Gastrocnemius medialis (tissue), 4 donors: Measurements from ENCODE around the gene POLR3H. TPM values are rescaled to one million over a fixed set of nuclear protein-coding genes. Genes with fewer than 3 reads are reported as not detected.
A peak's percentile ranks its signal among the peaks of the same experiment; 100 is the strongest.

ENCODE experiments used
- ATAC-seq, 2 donors: fragments of 150-250 bp; one replicate each; pipeline ENCODE4 v1.9.1; 2016
- DNase-seq, 2 donors: peaks; one replicate each; pipeline ENCODE4 v3.0.0-alpha.2; 2019
- H3K27ac ChIP-seq, 4 donors: fragments of 200-600 bp; sonication (generic); 1 replicate in 1 of 4; 2 replicates in 3 of 4; pipeline ENCODE4 v1.5.1; 2016 to 2018; ENCODE audit warnings: mild to moderate bottlenecking in 2 of 4, moderate library complexity in 1 of 4
- H3K27me3 ChIP-seq, 3 donors: fragments of 200-600 bp; sonication (generic) in 2 of 3; 1 replicate in 1 of 3; 2 replicates in 2 of 3; pipeline versions ENCODE4 v1.5.1 to v1.6.0; 2016 to 2019; ENCODE audit warnings: mild to moderate bottlenecking in 1 of 3, moderate library complexity in 1 of 3
- H3K36me3 ChIP-seq, 2 donors: fragments of 200-600 bp; sonication (generic) in 1 of 2; one replicate each; pipeline ENCODE4 v1.5.1; 2017 to 2018
- H3K4me1 ChIP-seq, 2 donors: fragments of 200-600 bp; sonication (generic) in 1 of 2; one replicate each; pipeline ENCODE4 v1.5.1; 2016 to 2017; ENCODE audit warnings: mild to moderate bottlenecking in 2 of 2
- H3K4me3 ChIP-seq, 4 donors: fragments of 200-600 bp; sonication (generic) in 3 of 4; 1 replicate in 1 of 4; 2 replicates in 3 of 4; pipeline ENCODE4 v1.5.1; 2016 to 2019; ENCODE audit warnings: mild to moderate bottlenecking in 2 of 4
- H3K9me3 ChIP-seq, 3 donors: fragments of 200-600 bp; sonication (generic) in 2 of 3; 1 replicate in 1 of 3; 2 replicates in 2 of 3; pipeline ENCODE4 v1.5.1; 2016 to 2019
- POLR2A ChIP-seq, 2 donors: fragments of 450-650 bp; IDR thresholded peaks; one replicate each; pipeline ENCODE4 v1.6.1; 2017; ENCODE audit warnings: antibody characterized with exemption in 2 of 2, mild to moderate bottlenecking in 2 of 2, moderate library complexity in 2 of 2
- in situ Hi-C, 4 donors: fragments of 200-750 bp; cut with MboI; loops; one replicate each; pipeline versions ENCODE4 v1.15.0 to v1.8.0; 2017; ENCODE audit warnings: low sequenced_read_pairs in 4 of 4
- intact Hi-C: fragments of 100-400 bp; cut with DNase I; formaldehyde crosslinking; loops from one replicate; pipeline ENCODE4 v1.15.1; 2023; ENCODE audit warnings: low total_unique reads
- total RNA-seq, 4 donors: library from RNA; depleted of rRNA; stranded (reverse); fragments of >200 nt; gene quantifications; one replicate each; pipeline versions ENCODE4 v1.1.0 to v1.2.3, GENCODE V29; 2016
- TF ChIP-seq, protein P1 (sequence below), 5 experiments: fragments of 450-650 bp in 3 of 5; fragments of 200-600 bp in 2 of 5; sonication (generic) in 2 of 5; IDR thresholded peaks in 4 of 5; conservative IDR thresholded peaks in 1 of 5; 1 replicate in 4 of 5; 2 replicates in 1 of 5; pipeline ENCODE4 v1.5.1; 2016 to 2019; ENCODE audit warnings: antibody characterized with exemption in 5 of 5, mild to moderate bottlenecking in 3 of 5, moderate library complexity in 3 of 5

POLR3H gene
- total RNA-seq, 4 donors from 2014 or later = 5.7 to 11.0 (median 6.9) TPM

DNA sequence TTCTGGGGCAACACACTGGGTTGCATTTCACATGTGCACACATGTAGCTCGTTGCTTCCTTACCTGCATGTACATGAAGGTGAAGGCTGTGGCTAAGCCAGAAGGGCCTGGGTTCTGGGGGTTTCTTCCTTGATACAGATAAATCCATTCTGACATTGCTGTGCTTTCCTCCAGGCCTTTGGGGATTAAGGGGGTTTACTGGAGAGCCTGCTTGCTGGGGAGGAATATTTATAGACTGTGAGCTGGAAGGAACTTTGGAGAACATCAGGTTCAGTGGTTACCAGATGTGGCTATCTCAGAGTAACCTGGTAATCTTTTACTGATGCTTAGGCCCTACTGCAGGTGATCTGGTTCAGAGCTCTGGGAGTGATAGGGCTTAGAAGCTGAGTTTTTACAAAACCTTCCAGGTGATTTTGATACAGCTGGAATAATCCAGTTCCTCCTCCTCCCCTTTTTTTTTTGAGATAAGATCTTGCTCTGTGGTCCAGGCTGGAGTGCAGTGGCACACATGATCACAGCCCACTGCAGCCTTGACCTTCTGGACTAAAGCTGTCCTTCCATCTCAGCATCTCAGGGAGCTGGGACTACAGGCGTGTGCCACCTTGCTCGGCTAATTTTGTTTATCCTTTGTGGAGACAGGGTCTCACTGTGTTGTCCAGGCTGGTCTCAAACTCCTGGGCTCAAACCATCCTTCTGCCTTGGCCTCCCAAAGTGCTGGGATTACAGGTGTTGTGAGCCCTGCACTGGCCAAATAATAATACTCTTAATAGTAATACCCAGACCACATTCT is 55.5 kb downstream of the POLR3H start:
- peaks cover 84 to 89% of the 10 kb centered on the region in 2 donors for H3K4me1 ChIP-seq

DNA sequence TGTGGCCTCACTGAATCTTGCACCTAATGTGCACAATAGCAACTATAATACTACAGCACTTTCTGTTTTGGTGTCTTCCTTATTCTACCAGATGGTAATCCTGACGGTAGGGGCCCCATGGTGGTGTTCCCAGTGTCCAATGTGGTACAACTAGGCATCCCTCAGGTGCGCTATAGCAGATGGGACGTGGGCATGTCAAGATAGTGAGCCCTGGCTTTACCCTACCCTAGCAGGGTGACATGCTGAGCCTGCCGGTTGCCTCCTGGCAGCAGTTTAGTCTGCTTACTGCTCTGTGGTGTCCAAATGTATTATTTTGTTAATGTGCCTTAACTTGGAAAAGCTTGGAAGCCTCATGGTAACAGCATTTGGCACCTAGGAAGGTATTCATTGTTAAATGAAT is 56.2 kb downstream of the POLR3H start:
- intact Hi-C loops = no loop called here
- no peaks in the 10 kb centered on the region for H3K36me3 ChIP-seq
- H3K27ac ChIP-seq = peak overlapping the region; percentile 96 to 98 (median 96)
- H3K27me3 ChIP-seq = no peaks in the 10 kb centered on the region
- H3K4me3 ChIP-seq = peak overlapping the region in 1 of 4 donors; percentile 13
- no peaks in the 10 kb centered on the region for H3K9me3 ChIP-seq
- peaks cover 84 to 88% of the 10 kb centered on the region in 2 donors for H3K4me1 ChIP-seq
- no peak for ATAC-seq
- in situ Hi-C loops = no loop called here
- no peak for DNase-seq
- TF ChIP-seq POLR2A (IDR thresholded peaks at IDR 0.05) = no peak
- TF ChIP-seq, protein P1, sequence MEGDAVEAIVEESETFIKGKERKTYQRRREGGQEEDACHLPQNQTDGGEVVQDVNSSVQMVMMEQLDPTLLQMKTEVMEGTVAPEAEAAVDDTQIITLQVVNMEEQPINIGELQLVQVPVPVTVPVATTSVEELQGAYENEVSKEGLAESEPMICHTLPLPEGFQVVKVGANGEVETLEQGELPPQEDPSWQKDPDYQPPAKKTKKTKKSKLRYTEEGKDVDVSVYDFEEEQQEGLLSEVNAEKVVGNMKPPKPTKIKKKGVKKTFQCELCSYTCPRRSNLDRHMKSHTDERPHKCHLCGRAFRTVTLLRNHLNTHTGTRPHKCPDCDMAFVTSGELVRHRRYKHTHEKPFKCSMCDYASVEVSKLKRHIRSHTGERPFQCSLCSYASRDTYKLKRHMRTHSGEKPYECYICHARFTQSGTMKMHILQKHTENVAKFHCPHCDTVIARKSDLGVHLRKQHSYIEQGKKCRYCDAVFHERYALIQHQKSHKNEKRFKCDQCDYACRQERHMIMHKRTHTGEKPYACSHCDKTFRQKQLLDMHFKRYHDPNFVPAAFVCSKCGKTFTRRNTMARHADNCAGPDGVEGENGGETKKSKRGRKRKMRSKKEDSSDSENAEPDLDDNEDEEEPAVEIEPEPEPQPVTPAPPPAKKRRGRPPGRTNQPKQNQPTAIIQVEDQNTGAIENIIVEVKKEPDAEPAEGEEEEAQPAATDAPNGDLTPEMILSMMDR (IDR thresholded peaks at IDR 0.05 in 4 of 5, conservative IDR thresholded peaks at IDR 0.05 in 1 of 5) = no peak

More for the DNA sequence above, 55.5 kb downstream of the POLR3H start:
- in situ Hi-C loops = no loop called here
- no peaks in the 10 kb centered on the region for H3K36me3 ChIP-seq
- ATAC-seq = peak in 1 of 2 donors; percentile 18
- H3K4me3 ChIP-seq = no peak overlapping the region
- no peak for DNase-seq
- TF ChIP-seq, protein P1 (IDR thresholded peaks at IDR 0.05 in 4 of 5, conservative IDR thresholded peaks at IDR 0.05 in 1 of 5) = no peak
- no peak for TF ChIP-seq POLR2A (IDR thresholded peaks at IDR 0.05)
- H3K27ac ChIP-seq = peak overlapping the region; percentile 96 to 98 (median 96)
- intact Hi-C loops = no loop called here
- H3K9me3 ChIP-seq = no peaks in the 10 kb centered on the region
- no peaks in the 10 kb centered on the region for H3K27me3 ChIP-seq

DNA sequence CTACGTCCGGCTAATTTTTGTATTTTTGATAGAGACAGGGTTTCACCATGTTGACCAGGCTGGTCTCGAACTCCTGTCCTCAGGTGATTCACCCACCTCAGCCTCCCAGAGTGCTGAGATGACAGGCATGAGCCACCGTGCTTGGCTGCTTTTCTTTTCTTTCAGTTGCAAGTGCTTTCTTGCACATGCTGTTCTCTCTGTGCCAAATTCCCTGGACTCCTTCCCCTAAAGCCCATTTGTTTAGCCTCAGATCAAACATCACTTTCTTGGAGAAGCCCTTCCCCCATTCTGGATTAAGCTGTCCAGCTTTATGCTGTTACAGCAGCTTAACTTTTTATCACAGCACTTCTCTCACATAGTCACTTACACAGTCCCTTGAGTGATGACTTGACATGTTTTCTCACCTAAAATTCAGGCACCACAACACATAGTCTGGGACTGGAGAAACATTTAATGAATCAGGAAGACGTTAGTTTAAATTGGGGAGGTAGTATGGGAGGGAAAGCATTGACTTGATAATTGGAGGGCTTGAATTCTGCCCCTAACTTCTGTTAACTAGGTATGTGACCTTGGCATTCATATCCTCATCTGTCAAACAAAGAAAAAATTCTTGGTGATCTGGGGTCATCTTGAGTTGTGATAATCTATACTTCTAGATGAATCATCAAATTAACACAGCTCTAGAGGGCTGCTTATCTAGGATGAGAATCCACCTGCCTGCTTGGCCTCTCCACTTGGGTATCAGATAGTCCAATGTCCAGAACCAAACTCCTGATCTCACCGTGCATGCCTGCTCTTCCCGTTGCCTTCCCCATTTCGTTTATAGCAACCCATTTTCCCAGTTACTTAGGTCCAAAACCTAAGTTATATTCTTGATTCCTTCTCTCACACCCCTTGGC is 57.0 kb downstream of the POLR3H start:
- Histone ChIP-seq H3K4me3 (no peak overlapping the region), H3K27me3 (no peaks in the 10 kb centered on the region), H3K36me3 (no peaks in the 10 kb centered on the region), H3K9me3 (no peaks in the 10 kb centered on the region), H3K27ac (peak overlapping the region; percentile 96 to 98 (median 96)), H3K4me1 (peaks cover 88 to 90% of the 10 kb centered on the region in 2 donors)
- intact Hi-C loops = no loop called here
- ATAC-seq = peak; percentile 31 to 55
- TF ChIP-seq POLR2A (IDR thresholded peaks at IDR 0.05) = no peak
- TF ChIP-seq, protein P1 (IDR thresholded peaks at IDR 0.05 in 4 of 5, conservative IDR thresholded peaks at IDR 0.05 in 1 of 5) = no peak
- in situ Hi-C loops = no loop called here
- DNase-seq = peak in 1 of 2 donors; percentile 42

DNA sequence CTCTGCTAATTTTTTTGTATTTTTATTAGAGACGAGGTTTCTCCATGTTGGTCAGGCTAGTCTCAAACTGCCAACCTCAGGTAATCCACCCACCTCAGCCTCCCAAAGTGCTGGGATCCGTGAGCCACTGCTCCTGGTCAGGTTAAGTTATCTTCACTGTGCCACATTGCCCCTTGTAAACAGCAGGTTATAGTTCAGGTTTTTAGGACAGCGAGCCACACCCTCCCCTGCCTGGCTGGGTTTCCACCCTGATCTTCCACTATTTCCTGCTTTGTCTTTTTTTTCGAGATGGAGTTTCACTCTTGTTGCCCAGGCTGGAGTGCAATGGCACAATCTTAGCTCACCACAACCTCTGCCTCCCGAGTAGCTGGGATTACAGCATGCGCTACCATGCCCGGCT is 59.2 kb downstream of the POLR3H start:
- no peaks in the 10 kb centered on the region for H3K36me3 ChIP-seq
- H3K4me3 ChIP-seq = no peak overlapping the region
- ATAC-seq = no peak
- intact Hi-C loops = no loop called here
- H3K9me3 ChIP-seq = no peaks in the 10 kb centered on the region
- peak overlapping the region; percentile 96 to 98 (median 96) for H3K27ac ChIP-seq
- H3K4me1 ChIP-seq = peaks cover 88% of the 10 kb centered on the region in 2 donors
- H3K27me3 ChIP-seq = no peaks in the 10 kb centered on the region
- no peak for DNase-seq
- TF ChIP-seq, protein P1 (IDR thresholded peaks at IDR 0.05 in 4 of 5, conservative IDR thresholded peaks at IDR 0.05 in 1 of 5) = no peak
- TF ChIP-seq POLR2A (IDR thresholded peaks at IDR 0.05) = no peak
- in situ Hi-C loops = no loop called here
